CD4-positive, alpha-beta T cell treated with Interleukin-6 for 4 hours (primary cell): Measurements from ENCODE around the gene RPUSD2.

ENCODE experiments used
- DNase-seq: peaks from one replicate; pipeline ENCODE4 v3.0.0-alpha.2; 2020; ENCODE audit warnings: mixed read lengths

Gene RPUSD2, protein sequence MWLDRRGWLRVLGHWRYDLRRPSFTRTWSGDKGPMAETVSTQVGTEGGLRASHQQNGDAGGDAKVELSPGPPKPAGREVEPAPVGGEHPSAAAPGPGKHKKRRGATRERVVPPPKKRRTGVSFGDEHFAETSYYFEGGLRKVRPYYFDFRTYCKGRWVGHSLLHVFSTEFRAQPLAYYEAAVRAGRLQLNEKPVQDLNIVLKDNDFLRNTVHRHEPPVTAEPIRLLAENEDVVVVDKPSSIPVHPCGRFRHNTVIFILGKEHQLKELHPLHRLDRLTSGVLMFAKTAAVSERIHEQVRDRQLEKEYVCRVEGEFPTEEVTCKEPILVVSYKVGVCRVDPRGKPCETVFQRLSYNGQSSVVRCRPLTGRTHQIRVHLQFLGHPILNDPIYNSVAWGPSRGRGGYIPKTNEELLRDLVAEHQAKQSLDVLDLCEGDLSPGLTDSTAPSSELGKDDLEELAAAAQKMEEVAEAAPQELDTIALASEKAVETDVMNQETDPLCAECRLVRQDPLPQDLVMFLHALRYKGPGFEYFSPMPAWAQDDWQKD

GRCh38 chr15:40569129-40569953 lies at the start of gene RPUSD2:
Gene RPUSD2, plus strand, starts transcription at chr15:40569299. Its CDS starts 39 bp downstream, at chr15:40569338.
- peak; percentile 91 for DNase-seq

DNA sequence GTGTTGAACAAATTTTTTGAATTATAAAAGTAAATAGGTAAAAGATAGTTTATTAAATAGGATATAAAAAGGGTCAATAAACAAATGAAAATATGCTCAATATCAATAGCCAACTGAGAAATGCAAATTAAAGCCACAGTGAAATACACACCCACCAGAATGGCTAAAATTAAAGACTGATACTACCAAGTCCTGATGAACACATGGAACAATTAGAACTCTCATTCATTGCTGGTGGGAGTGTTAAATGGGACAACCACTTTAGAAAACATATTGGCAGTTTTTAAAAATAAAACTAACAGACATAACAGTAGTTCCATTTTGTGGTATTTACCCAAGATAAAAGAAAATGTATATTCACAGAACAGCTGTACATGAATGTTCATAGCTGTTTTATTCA lies 45.5 kb upstream of the RPUSD2 start:
- DNase-seq = no peak

GRCh38 chr15:40525855-40526254 lies 43.2 kb upstream of the RPUSD2 start:
- DNase-seq = no peak

GRCh38 chr15:40528801-40529200 lies 40.3 kb upstream of the RPUSD2 start:
- DNase-seq = no peak

GRCh38 chr15:40533763-40534364 lies 35.2 kb upstream of the RPUSD2 start:
- DNase-seq = no peak

- DNase-seq = no peak
These were observed 34.7 kb upstream of the RPUSD2 start for GRCh38 chr15:40534371-40534770.

DNA sequence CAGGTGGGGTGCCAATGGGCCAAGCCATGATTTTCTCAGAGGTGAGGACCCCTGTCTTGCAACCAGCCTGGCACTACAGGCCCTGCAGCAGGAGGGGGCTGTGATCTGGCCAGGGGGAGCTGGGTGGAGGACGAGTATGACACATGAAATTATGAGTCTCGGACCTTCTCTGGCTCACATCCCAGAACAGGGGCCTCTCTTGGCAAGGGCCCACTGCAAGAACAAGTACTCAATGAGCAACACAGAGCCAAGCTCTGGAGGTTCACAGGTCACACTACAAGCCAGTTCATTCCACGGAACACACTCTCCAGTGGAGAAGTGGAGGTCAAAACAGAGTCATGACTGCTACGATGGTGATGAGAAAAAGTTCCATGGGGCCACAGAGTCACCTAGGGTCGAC lies 32.6 kb upstream of the RPUSD2 start:
- no peak for DNase-seq

GRCh38 chr15:40538976-40539375 lies 30.1 kb upstream of the RPUSD2 start:
- DNase-seq = no peak

GRCh38 chr15:40543082-40543481 lies 26.0 kb upstream of the RPUSD2 start:
- no peak for DNase-seq

DNA sequence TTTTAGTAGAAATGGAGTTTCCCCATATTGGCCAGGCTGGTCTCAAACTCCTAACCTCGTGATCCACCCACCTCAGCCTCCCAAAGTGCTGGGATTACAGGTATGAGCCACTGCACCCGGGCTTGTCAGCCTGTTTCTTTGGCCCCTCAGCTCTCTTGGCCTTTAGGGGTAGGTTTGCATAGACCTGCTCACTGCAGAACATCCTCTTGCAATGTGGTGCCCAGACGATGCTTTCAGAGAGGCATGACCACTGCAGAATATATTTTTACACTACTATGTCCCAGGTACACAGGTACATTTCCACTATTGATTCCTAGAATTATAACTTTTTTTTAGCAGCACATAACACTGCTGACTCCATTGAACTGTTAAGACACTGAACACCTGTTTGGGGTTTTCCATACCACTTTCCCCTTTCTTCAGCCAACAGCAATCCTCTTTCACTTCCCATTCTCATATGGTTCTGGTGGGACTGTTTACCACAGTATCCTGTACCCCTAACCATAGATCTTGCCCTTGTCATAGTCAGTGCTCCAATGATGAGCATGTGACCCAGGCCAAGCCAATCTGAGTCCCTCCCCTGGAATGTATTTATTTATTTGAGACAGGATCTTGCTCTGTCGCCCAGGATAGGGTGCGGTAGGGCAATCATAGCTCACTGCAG lies 25.3 kb upstream of the RPUSD2 start:
- no peak for DNase-seq

DNA sequence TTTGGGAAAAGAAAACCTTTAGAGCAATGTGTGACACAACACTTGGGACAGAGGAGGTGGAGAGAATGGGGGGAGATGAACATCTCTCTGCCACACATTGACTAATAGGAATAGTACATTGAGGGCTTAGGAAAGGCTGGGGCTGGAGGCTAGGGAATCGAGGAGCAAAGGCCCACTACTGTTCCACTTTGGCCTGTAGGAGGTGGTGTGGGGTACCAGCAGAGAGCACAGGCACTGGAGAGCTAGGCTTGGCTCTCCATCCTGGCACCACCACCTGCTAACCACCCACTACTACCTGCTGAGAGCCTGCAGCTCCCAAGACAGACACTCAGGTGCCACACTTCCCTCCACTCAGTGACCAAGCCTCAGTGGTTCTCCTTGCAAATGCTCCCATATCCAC lies 23.6 kb upstream of the RPUSD2 start:
- no peak for DNase-seq

- no peak for DNase-seq
These were observed 20.5 kb upstream of the RPUSD2 start for GRCh38 chr15:40548610-40549009.

GRCh38 chr15:40549894-40550293 lies 19.2 kb upstream of the RPUSD2 start:
- DNase-seq = no peak

- no peak for DNase-seq
These were observed 18.6 kb upstream of the RPUSD2 start for GRCh38 chr15:40550341-40551037.

GRCh38 chr15:40554161-40554525 lies 15.0 kb upstream of the RPUSD2 start:
- DNase-seq = no peak

DNA sequence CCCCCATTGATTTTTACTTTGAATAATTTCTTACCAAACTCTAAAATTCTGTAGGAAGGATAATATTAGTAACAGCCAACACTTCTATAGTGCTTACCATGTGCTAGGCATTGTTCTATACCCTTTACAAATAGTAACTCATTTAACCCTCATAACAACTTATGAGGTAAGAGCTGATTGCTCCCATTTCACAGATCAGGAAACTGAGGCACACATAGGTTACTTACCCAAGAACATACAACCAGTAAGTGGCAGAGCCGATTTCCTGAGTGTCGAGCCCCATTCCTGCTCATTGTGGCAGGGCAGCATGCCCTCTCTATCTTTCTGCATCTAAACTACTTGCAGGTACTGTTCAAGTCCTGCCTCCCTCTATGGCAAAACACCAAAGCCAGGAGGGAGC lies 13.2 kb upstream of the RPUSD2 start:
- DNase-seq = no peak

- DNase-seq = no peak
These were observed 10.0 kb upstream of the RPUSD2 start for GRCh38 chr15:40558952-40559742.

DNA sequence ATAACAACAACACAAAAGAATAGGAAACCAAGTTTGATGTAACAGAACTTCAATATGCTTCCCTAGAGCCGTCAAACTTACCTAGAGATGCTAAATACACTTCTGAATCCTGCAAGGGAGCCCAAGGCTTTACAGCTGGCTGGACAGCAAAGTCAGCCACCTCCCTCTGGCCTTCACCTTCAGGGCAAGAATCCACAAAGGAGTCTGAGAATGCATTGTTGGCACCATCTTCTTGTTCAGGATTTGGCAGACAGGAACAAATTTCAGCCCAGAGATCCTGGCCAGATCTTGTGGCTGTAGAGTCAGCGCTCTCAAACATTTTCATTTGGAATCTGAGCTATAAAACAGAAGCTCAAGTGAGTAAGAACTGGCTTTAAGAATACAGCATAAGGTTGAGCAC lies 6.4 kb upstream of the RPUSD2 start:
- DNase-seq = no peak

DNA sequence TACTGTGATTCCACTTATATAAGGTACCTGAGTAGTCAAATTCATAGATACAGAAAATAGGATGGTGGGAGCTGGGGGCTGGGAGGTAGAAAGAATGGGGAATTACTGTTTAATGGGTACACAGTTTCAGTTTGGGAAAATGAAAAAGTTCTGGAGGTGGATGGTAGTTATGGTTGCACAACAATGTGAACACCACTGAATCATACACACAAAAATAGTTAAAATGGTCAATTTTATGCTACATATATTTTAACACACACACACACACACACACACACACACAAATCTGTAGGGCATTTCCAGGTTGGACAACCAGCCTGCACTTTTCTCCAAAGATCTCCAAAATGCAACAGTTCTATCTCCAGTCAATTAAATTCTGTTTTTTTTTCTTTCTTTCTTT lies 5.7 kb upstream of the RPUSD2 start:
- no peak for DNase-seq

DNA sequence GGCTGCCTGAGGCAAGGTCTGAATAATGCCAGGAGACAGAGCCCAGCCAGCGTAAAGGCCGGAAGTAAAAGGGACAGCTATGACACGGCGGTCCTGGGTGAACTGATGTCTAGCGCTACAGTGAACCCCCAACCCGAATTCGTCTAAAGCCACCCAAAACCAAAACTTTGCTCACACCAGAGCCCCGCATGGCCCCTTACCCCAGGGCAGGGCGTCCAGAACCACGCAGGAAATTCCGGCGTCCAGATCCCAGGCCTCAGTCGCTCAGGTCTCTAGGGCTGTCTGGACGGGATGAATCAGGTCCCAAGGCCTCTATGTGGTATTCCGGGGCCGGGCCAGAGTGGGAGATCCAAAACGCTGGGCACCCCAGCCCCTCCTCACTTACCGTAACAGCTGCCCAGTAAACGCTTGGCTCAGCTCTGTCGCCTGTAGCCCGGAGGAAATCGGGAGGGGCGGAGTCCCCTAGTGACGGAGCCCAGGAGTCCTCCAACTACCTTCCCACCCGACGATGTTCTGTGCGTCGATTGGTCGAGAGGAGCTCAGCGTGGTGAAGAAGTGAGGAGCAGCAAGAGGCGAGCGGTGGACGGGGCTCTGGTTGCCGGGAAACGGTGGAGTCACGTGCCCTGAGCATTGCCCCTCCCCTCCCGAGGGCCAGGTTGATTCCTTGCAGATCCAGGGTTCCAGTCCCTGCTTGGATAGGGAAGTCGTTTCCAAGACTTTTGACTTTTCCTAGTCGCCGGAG lies 4.3 kb upstream of the RPUSD2 start, which contains the start of gene CCDC32:
CCDC32 (minus strand) TSS at position 452 of the 742 bp plus-strand sequence. CDS start 2,027 bp downstream, outside the sequence.
- DNase-seq = peak; percentile 94
